ENCODE data around the gene IHH.

IHH gene

DNA sequence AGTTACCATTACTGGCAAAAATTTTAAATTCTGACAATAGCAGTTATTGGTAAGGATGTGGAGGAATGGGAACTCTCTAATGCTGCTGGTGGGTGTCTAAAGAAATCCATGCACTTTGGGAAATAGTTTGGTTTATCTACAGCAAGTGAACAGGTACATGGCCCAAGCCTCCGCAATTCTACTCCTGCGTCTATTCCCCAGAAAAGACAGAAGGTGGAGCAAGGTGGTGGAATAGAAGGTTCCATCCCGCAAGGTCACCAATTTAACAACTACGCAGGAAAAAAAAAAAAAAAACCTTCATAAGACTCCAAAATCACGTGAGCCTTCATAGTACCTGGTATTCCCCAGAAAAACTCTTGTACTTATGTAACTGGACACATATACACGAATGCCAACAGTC is 25.9 kb downstream of the IHH start:
- Mint-ChIP-seq H3K4me3 (no peak overlapping the region), H3K27me3 (peaks cover 22% of the 10 kb centered on the region)

DNA sequence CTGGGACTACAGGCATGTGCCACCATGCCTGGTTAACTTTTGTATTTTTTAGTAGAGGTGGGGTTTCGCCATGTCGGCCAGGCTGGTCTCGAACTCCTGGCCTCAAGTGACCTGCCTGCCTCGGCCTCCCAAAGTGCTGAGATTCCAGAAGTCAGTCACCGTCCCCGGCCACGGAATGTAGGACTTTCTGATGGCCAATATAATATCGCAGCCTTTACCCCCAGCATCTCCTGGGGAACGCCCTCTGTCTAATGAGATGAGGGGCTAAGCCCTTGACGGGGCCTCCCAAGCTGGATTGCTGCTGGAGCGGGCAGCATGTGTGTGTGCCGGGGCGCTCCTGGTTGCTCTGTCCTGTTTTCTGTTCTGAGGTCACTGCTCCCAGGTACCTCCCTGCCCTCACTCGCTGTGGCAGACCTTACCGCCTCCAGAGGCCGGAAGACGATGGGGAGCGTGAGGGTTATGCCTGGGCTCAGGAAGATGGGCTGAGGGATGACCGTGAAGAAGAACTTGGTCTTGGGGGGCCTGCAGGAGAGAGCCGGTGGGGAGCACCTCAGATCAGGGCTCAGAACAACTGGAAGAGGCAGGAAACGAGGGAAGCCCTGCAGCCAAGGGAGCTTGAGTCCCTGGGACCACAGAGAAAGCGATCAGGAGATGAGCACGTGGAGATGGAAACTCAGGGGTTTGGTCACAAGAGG is 28.5 kb downstream of the IHH start:
- H3K27me3 Mint-ChIP-seq = peaks cover 15% of the 10 kb centered on the region
- H3K36me3 Mint-ChIP-seq = no peaks in the 10 kb centered on the region
- no peak overlapping the region for H3K27ac Mint-ChIP-seq
- H3K4me1 Mint-ChIP-seq = no peaks in the 10 kb centered on the region
- H3K4me3 Mint-ChIP-seq = no peak overlapping the region
- H3K9me3 Mint-ChIP-seq = no peaks in the 10 kb centered on the region

More for the DNA sequence above, 25.9 kb downstream of the IHH start:
- Mint-ChIP-seq H3K4me1 (no peaks in the 10 kb centered on the region), H3K9me3 (no peaks in the 10 kb centered on the region), H3K36me3 (no peaks in the 10 kb centered on the region), H3K27ac (no peak overlapping the region)

DNA sequence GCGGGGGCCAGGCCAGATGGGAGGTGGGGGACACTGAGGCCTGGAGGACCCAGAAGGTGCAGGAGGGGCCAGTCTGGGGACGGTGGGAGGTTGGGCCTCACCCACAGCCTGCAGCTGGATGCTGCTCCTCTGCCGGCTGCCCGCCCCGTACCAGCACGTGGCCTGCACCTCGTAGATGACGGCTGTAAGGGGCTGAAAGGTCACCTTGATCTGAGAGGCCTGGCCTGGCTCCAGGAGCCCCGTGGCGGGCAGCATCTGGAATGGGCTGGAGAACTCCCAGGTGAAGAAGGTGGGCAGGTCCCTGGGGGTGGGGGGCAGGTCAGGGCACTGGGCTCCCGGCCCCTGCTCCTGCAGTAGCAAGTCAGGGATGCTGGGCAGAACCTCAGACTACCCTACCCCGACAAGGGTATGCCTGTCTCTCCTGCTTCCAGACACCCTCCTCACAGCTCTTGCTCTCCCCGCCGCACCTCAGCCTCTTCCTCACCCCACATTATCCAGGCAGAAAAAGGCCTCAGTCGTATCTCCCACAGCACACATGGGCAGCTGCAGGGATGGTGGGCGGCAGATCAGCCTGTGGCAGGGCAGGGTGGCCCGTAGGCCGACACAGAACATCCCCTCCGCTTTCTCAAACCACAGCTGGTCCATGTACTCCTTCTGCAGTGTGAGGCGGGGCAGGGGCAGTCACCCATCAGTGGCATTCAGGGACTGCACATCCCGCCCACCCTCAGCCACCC is 29.5 kb downstream of the IHH start:
- no peaks in the 10 kb centered on the region for H3K4me1 Mint-ChIP-seq
- no peak overlapping the region for H3K27ac Mint-ChIP-seq
- peaks cover 14% of the 10 kb centered on the region for H3K27me3 Mint-ChIP-seq
- H3K36me3 Mint-ChIP-seq = no peaks in the 10 kb centered on the region
- no peaks in the 10 kb centered on the region for H3K9me3 Mint-ChIP-seq
- H3K4me3 Mint-ChIP-seq = no peak overlapping the region

DNA sequence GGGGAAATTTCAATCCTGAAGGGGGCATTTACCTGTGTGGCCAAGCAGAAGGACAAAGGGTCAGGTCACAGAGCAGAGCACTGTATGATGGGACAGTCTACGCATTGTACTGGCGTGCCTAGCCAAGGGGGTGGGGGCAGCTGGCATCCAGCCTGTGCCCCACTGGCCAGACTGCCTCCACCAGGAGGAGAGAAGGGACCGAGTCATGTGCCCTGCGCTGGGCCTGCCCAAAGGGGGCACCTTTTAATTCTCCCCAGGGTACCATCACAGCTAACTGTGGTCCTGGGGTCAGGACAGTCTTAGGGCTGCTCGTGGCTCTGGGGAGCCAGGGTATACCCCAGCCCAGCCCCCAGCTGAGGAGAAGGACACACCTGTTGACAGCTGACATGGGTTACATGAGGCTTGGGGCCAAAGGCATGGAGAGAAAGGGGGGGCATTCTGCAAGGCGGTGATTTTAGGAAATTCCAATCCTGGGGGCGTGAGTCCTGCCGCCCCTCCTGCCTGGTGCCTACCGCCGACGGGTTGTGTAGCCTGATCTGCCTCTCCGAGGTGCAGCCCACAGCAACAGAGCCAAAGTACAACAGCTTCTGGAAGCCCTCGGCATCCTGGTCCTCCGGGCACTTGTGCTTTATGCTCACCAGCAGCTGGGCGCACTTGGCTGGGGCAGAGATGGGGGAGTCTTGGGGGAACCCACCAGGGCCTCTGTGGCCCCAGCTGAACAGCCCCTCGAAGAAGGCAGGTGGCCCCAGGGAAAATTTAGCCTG is 30.4 kb downstream of the IHH start:
- Mint-ChIP-seq H3K9me3 (no peaks in the 10 kb centered on the region), H3K27me3 (peaks cover 13% of the 10 kb centered on the region), H3K36me3 (no peaks in the 10 kb centered on the region), H3K4me3 (no peak overlapping the region), H3K4me1 (no peaks in the 10 kb centered on the region), H3K27ac (no peak overlapping the region)

DNA sequence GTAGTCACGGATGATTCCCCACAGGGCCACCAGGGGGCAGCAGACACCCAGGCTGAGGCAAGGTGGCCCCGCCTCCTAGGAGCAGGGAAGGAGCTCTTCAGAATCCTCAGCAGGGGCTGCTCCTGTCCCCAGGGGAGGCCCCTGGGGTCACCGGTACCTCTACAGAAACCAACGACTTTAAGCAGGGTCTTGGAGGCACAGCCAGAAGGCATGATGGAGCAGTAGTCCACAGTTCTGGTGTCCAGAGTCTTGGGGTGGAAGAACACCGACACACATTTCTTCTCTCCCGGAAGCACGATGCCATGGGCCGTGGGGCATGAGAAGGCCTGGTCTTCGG is 30.9 kb downstream of the IHH start:
- H3K36me3 Mint-ChIP-seq = no peaks in the 10 kb centered on the region
- no peaks in the 10 kb centered on the region for H3K4me1 Mint-ChIP-seq
- H3K27ac Mint-ChIP-seq = no peak overlapping the region
- H3K4me3 Mint-ChIP-seq = no peak overlapping the region
- peaks cover 13% of the 10 kb centered on the region for H3K27me3 Mint-ChIP-seq
- H3K9me3 Mint-ChIP-seq = no peaks in the 10 kb centered on the region

DNA sequence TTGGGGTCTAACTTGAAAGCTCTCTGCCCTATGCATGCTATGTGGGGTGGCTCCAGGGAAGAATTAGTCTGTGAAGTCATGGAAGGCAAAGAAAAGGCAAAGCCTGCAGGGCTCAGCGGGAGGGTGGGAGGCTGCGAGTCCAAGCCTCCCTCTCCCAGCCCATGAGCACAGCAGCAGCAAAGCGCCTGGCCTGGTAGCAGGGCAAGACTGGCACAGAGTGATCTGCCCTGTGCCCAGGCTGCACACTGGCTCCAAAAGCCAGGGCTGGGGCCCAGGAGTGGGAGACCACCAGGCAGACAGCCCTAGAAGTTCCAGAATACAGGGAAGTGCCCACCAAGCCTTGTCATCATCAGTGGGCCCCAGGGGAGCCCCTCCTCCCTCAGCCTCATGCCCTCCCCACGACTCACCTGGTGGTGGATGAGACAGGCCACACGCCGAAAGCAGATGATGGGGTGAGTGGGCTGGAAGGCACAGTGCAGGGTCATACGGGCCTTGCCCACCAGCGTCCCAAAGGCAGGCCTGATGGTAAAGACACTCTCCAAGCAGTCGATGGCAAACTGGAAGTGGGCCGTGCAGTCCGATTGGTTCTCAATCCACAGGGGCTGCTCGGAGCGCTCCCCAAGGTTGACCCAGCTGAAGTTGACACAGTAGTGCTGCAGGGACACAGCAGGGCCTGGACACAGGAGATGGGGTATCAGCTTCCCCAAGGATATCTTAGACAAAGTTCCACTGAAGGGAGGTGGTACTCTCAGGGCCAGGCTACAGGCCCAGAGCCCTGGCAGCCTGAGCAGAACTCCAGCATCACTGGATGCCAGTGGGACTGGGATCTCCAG is 31.5 kb downstream of the IHH start:
- no peaks in the 10 kb centered on the region for H3K9me3 Mint-ChIP-seq
- peaks cover 10% of the 10 kb centered on the region for H3K27me3 Mint-ChIP-seq
- H3K4me1 Mint-ChIP-seq = no peaks in the 10 kb centered on the region
- H3K4me3 Mint-ChIP-seq = no peak overlapping the region
- no peaks in the 10 kb centered on the region for H3K36me3 Mint-ChIP-seq
- no peak overlapping the region for H3K27ac Mint-ChIP-seq

DNA sequence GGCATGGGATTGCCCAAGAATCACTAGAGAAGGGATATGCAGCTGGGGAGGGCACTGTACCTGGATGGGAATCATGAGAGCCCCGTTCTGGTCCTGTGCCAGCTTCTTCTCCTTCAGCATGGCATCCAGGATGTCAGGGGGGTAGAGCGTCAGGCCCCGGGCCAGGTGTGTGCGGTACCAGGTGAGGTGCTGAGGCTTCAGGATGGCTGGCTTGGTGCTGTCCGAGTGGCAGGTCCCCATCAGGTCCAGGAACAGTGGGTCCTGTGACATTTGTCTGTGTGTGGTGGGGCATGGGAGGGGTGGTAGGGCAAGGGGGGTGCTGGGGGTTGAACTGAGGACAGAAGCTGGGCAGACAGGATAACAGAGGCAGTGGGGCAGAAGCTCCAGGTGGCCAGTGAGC is 32.6 kb downstream of the IHH start:
- Mint-ChIP-seq H3K36me3 (no peaks in the 10 kb centered on the region), H3K9me3 (no peaks in the 10 kb centered on the region), H3K27me3 (peaks cover 4% of the 10 kb centered on the region), H3K27ac (no peak overlapping the region), H3K4me3 (no peak overlapping the region), H3K4me1 (no peaks in the 10 kb centered on the region)

DNA sequence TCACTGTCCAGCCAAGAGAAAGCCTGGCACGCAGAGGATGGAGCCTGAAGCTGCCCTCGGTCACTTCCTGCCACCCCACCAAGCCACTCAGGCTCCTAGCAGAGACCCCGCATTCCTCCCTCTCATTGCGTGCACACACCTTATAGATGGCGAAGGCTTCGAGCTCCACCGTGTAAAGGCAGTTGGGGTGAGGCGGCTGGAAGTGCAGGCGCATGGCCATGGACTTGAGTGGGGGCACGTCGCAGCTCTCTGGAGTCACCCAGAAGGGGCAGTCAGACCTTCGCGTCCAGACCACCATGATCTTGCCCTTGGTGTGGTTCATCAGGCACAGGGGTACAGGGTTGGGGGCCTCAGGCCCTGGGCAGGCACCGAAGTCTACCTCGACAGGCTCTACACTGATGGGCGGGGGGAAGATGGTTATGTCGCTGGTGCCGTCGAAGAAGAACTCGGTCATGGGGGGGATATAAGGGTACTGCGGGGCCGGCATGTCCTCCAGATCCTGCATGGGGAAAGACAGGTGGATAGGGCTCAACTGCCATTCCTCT is 33.1 kb downstream of the IHH start:
- Mint-ChIP-seq H3K27me3 (peaks cover 4% of the 10 kb centered on the region), H3K9me3 (no peaks in the 10 kb centered on the region)

DNA sequence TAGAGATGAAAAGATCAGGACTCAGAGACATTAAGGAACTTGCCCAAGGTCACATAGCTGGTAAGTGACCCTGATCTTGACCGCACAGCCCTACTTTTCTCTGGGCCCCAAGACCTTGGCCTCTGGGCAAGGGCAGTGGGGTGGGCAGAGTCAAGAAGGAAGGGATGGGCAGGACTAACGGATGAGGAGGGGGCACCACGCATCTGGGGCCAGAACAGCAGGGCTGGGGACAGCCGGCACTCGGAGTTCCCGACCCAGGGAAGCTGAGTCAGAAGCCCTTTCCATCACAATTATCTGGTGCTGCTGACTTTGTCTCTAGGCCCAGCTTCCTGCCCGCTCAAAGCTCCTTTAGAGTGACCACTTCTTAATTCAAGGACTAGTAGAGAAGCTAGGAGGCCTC is 33.8 kb downstream of the IHH start:
- H3K9me3 Mint-ChIP-seq = no peaks in the 10 kb centered on the region
- no peaks in the 10 kb centered on the region for H3K4me1 Mint-ChIP-seq
- H3K27ac Mint-ChIP-seq = no peak overlapping the region
- no peak overlapping the region for H3K4me3 Mint-ChIP-seq
- H3K27me3 Mint-ChIP-seq = peaks cover 4% of the 10 kb centered on the region
- no peaks in the 10 kb centered on the region for H3K36me3 Mint-ChIP-seq

More for the DNA sequence above, 33.1 kb downstream of the IHH start:
- Mint-ChIP-seq H3K4me1 (no peaks in the 10 kb centered on the region), H3K4me3 (no peak overlapping the region), H3K27ac (no peak overlapping the region), H3K36me3 (no peaks in the 10 kb centered on the region)

DNA sequence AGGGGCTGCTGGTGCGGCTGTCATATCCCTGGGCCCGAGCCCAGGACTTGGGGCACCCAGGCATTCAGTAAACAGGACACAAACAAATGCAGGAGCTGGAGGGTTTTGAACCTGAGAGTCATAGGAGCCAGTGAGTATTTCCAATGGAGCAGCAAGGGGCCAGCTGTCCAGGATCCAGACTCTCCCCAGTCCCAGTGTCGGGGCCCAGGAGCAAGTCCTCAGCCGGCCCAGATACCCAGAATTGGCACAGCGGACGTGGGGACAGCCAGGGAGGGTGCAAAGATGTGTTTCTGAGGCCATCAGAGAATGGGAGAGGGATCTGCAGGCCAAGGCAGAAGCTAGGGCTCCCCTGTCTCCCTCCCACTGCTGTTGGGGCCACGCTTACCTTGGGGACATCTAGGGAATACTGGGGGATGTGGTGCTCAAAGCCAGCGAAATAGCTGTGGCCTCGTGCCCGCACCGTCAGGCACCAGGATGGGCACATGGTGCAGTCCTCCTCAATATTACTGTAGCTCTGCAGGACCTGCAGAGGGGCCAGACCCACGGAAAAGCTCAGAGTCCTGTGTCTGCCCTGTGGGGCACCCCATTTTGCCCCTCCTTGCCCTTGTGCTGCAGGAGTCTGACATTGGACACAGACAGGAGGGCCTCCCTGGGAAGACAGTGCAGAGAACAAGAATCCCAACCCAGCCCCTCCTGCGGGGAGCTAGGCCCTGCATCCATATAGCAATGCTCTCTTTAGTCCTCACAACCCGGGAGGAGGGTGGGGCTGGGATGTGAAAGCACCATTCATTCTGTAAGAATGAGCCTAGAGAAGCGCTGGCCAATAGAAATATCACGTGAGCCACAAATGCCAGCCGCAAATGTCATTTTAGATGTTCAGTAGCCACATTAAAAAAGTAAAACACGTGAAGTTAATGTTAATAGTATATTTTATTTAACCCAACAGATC is 34.8 kb downstream of the IHH start:
- Mint-ChIP-seq H3K36me3 (no peaks in the 10 kb centered on the region), H3K4me3 (no peak overlapping the region), H3K27me3 (peaks cover 4% of the 10 kb centered on the region), H3K9me3 (no peaks in the 10 kb centered on the region), H3K4me1 (no peaks in the 10 kb centered on the region), H3K27ac (no peak overlapping the region)

DNA sequence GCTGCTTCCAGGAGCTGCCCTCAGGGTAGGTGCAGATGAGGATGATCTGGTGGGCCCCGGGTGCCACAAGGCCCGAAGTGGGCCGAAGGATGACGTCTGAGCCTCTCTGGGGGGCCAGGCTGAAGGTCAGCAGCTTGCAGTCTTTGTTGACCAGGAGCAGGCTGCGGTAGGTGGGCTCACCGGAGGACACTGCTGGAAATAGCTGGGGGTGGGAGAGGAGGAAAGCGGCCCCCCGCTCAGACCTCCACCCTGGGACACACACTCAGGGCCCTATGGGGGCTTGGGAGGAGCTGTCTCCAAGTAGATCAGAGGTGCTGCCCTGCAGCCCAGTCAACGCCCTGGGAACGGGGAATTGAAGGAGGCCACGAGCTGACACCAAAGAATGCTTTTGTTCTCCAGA is 36.7 kb downstream of the IHH start:
- no peaks in the 10 kb centered on the region for H3K36me3 Mint-ChIP-seq
- H3K9me3 Mint-ChIP-seq = no peaks in the 10 kb centered on the region
- H3K4me1 Mint-ChIP-seq = no peaks in the 10 kb centered on the region
- H3K27me3 Mint-ChIP-seq = no peaks in the 10 kb centered on the region
- H3K4me3 Mint-ChIP-seq = no peak overlapping the region
- no peak overlapping the region for H3K27ac Mint-ChIP-seq

DNA sequence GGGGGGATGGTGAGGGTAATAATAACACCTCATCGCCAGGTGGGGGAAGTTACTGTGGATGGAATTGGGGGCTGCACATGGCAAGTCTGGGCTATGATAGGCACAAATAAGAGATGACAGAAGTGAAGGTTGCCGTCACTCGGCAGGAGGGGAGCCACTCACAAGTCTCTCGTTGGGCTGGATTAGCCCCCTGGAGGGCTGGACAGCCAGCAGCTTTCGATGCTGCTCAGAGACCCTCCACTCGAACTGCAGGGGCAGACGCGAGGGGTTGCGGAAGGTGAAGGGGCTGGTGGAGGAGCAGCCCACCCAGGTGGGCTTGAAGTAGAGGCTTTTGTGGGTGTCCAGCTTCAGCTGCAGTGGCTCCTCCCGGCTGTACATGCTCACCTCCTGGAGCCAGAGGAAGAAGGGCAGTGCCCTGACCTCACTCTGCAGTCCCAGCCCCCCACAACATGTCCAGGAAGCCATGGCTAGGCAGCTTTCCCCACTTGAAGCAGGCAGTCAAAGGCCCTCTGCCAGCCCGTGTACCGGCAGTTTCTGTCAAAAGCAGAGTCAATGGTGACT is 37.6 kb downstream of the IHH start:
- Mint-ChIP-seq H3K4me1 (no peaks in the 10 kb centered on the region), H3K4me3 (no peak overlapping the region), H3K27ac (no peak overlapping the region), H3K27me3 (no peaks in the 10 kb centered on the region), H3K36me3 (no peaks in the 10 kb centered on the region), H3K9me3 (no peaks in the 10 kb centered on the region)

DNA sequence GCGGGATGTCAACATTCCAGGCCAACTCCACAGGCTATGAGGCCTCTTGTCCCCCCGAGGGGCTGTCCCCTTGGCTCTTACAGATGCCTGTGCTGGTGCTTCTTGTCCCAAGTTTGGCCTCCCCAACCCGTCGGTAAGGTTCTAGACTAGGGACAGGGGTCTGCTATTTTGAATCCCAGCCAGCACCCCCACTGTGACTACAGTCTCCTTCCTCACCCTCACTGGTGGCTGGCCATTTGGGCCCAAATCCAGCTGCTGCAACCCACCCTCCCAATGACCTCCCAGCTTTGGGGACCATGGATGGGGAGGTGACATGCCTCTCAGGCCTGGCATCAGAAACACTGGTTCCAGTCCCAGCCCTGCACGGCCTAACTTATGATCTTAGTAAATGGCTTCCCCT is 38.1 kb downstream of the IHH start:
- Mint-ChIP-seq H3K36me3 (no peaks in the 10 kb centered on the region), H3K4me3 (no peak overlapping the region), H3K27me3 (no peaks in the 10 kb centered on the region), H3K9me3 (no peaks in the 10 kb centered on the region), H3K4me1 (no peaks in the 10 kb centered on the region), H3K27ac (no peak overlapping the region)

DNA sequence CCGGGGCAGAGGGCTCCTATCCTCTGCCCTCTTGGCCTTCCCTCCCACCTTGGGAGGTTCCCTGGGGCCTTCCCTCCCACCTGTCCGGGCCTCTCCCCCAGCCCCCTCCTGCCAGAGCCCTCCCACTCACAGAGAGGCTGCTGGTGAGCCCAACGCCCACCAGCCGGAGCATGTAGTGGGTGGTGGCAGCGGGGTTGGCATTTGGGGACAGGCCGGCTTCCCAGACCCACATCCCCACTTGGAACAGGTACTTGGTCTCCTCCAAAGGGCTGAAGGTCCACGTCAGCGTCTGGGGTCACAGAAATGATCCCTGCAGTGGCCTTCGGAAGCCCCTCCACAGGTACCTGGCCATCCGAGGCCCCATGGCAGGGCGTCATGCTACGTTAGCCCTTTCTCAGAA is 38.7 kb downstream of the IHH start:
- Mint-ChIP-seq H3K4me3 (no peak overlapping the region), H3K27ac (no peak overlapping the region), H3K4me1 (no peaks in the 10 kb centered on the region), H3K9me3 (no peaks in the 10 kb centered on the region), H3K36me3 (no peaks in the 10 kb centered on the region), H3K27me3 (no peaks in the 10 kb centered on the region)
